T-helper 17 cell (primary cell): ENCODE results near the gene CACNA1B. TPM values are rescaled to one million over a fixed set of nuclear protein-coding genes. Genes with fewer than 3 reads are reported as not detected.
"Not testable (repeated sequence)": the region's sequence is repeated elsewhere in the genome, so short reads cannot be mapped to it uniquely, and the experiment has no call there.

Experiments used
- ATAC-seq: fragments of 150-1000 bp; cut with Tn5 transposase; 2 replicates; pipeline ENCODE4 v1.10.0; 2021; ENCODE audit warnings: mild to moderate bottlenecking, moderate library complexity
- DNase-seq, 3 donors: peaks; one replicate each; pipeline versions ENCODE4 v3.0.0 to v3.0.0-alpha.2; 2020 to 2021
- H3K9me3 ChIP-seq: one replicate; pipeline ENCODE4 v1.7.0; 2013; ENCODE audit warnings: low read length, mild to moderate bottlenecking; ENCODE audit not compliant: control insufficient read depth, poor library complexity, severe bottlenecking
- H3K27ac Mint-ChIP-seq: one replicate; pipeline ENCODE4 v1.8.0; 2022; ENCODE audit warnings: mild to moderate bottlenecking, moderate library complexity, mixed read lengths
- H3K27me3 Mint-ChIP-seq: one replicate; pipeline ENCODE4 v1.8.0; 2022; ENCODE audit warnings: mixed read lengths
- H3K36me3 Mint-ChIP-seq: one replicate; pipeline ENCODE4 v1.8.0; 2022; ENCODE audit warnings: low read depth, mixed read lengths
- H3K4me1 Mint-ChIP-seq: one replicate; pipeline ENCODE4 v1.8.0; 2022; ENCODE audit warnings: mild to moderate bottlenecking, mixed read lengths
- H3K4me3 Mint-ChIP-seq: one replicate; pipeline ENCODE4 v1.8.0; 2022; ENCODE audit warnings: mild to moderate bottlenecking, moderate library complexity, mixed read lengths
- total RNA-seq, 4 donors: library from RNA in 2 of 4; stranded (reverse) in 2 of 4; gene quantifications; one replicate each; pipeline ENCODE4 v1.2.3 and lab custom pipeline; 2022 to 2026

CACNA1B gene
- total RNA-seq, 2 donors from 2014 or later = 0.22 TPM; not detected in 1

DNA sequence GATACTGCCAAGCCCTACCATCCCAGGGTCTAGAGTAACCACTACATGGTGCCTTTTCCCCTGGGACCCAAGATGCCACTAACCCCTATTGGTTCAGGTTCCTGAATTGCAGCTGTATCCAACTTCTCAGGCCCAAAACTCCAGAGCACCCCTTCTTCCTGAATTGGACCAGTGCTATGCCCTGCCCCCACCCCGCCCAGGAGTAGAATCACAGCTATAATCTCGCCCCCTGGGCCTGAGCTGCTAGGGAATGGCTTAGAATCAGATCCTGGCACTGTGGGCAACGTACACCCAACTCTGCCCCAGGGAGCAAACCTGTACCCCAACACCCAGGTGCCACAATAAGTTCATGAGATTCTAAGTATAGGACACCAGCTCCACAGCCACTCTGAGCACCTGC lies 206.3 kb downstream of the CACNA1B start:
- H3K4me3 Mint-ChIP-seq = no peak overlapping the region
- DNase-seq = no peak
- H3K27me3 Mint-ChIP-seq = peaks cover 17% of the 10 kb centered on the region
- no peak overlapping the region for H3K27ac Mint-ChIP-seq
- peaks cover 8% of the 10 kb centered on the region for H3K36me3 Mint-ChIP-seq
- no peaks in the 10 kb centered on the region for H3K4me1 Mint-ChIP-seq
- ATAC-seq = no peak
- peaks cover 6% of the 10 kb centered on the region for H3K9me3 ChIP-seq

DNA sequence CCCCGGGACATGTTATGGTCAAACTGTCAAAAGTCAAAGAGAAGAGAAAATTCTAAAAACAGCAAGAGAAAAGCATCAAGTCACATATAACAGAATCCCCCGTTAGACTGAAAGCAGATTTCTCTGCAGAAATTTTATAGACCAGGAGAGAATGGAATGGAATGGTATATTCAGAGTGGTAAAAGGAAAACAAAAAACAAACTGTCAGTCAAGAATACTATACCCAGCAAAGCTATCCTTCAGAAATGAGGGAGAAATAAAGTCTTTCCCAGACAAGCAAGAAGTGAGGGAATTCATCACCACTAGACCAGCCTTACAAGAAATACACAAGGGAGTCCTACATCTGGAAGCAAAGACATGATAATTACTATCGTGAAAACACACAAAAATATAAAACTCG lies 208.0 kb downstream of the CACNA1B start:
- H3K4me1 Mint-ChIP-seq = peaks cover 4% of the 10 kb centered on the region
- no peak for ATAC-seq
- H3K27me3 Mint-ChIP-seq = peaks cover 2% of the 10 kb centered on the region
- no peak overlapping the region for H3K4me3 Mint-ChIP-seq
- peaks cover 6% of the 10 kb centered on the region for H3K9me3 ChIP-seq
- peaks cover 2% of the 10 kb centered on the region for H3K36me3 Mint-ChIP-seq
- no peak overlapping the region for H3K27ac Mint-ChIP-seq
- no peak for DNase-seq

DNA sequence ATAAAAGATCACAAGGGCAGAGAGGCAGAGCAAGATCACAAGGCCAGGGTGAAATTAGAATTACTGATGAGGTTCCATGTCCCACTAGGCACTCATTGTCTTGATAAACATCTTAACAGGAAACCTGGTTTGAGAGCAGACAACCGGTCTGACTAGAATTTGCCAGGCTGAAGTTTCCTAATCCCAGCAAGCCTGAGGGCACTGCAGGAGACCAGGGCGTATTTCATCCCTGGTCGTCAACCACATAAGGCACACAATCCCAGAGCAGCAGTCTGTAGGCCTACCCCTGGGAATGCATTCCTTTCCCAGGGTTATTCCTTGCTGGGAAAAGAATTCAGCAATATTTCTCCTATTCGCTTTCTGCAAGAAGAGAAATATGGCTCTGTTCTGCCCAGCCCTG lies 214.5 kb downstream of the CACNA1B start:
- H3K36me3 Mint-ChIP-seq, H3K4me3 Mint-ChIP-seq, H3K27me3 Mint-ChIP-seq, DNase-seq, ATAC-seq, H3K27ac Mint-ChIP-seq, H3K9me3 ChIP-seq, H3K4me1 Mint-ChIP-seq: not testable (repeated sequence)

DNA sequence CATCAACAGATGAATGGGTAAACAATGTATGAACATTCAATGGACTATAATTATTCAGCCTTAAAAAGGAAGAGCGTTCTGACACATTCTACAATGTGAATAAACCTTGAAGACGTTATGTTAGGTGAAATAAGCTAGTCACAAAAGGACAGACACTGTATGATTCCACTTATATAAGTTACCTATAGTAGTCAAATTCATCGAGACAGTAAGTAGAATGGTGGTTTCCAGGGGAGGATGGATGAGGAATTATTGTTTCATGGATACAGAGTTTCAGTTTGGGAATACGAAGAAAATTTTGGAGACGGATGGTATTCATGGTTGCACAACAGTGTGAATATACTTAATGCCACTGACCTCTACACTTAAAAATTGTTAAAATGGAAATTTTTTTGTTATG lies 216.4 kb downstream of the CACNA1B start:
- Mint-ChIP-seq H3K27me3 (no peaks in the 10 kb centered on the region), H3K4me3 (no peak overlapping the region), H3K4me1 (peaks cover 9% of the 10 kb centered on the region), H3K36me3 (no peaks in the 10 kb centered on the region), H3K27ac (no peak overlapping the region)
- no peak for DNase-seq
- ATAC-seq = no peak
- no peaks in the 10 kb centered on the region for H3K9me3 ChIP-seq

DNA sequence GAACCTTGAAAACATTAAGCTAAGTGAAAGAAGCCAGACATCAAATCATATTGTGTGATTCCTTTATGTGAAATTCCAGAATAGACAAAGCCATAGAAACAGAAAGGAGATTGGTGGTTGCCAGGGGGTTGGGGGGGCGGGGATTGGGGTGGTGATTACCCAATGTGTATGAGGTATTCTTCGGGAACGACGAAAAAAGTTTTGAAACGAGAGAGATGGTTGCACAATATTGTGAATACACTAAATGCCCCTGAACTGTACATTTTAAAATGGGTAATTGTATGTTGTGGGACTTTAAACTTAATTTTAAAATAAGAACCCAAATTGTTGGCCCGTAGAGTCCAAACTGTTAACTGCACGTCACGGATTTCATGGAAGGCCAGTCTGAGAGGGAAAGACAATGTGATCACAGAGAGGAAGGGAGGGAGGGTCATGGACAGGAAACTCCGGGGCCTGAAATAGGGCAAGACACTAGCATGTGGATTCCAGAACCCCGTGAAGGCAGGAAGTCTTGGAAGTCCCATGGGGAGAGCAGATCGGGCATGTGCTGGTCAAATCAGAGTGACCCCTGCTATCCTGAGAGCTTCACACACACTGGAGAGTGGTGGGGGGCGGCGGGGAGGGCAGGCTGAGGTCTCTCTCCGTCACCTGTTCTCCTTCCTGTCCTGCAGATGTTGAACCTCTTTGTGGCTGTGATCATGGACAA lies 218.4 kb downstream of the CACNA1B start:
- Mint-ChIP-seq H3K36me3 (no peaks in the 10 kb centered on the region), H3K27ac (no peak overlapping the region), H3K27me3 (no peaks in the 10 kb centered on the region), H3K4me1 (peaks cover 3% of the 10 kb centered on the region), H3K4me3 (no peak overlapping the region)
- no peaks in the 10 kb centered on the region for H3K9me3 ChIP-seq
- ATAC-seq (no peak), DNase-seq (no peak)

DNA sequence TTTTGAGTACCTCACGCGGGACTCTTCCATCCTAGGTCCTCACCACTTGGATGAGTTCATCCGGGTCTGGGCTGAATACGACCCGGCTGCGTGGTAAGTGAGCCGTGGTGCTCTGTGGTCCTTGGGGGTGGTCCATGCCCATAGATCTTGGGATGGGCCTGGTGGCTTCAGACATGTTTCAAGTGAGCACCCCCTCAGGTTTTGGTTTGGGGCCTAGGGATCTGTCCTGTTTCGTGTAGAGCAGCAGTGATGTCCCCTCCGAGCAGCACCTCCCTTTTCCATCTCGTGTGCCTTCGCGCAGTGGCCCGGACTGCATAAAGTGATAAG lies 218.9 kb downstream of the CACNA1B start:
- DNase-seq (no peak), ATAC-seq (no peak)
- no peaks in the 10 kb centered on the region for H3K9me3 ChIP-seq
- no peaks in the 10 kb centered on the region for H3K36me3 Mint-ChIP-seq
- no peaks in the 10 kb centered on the region for H3K27me3 Mint-ChIP-seq
- H3K4me3 Mint-ChIP-seq = no peak overlapping the region
- no peak overlapping the region for H3K27ac Mint-ChIP-seq
- peaks cover 3% of the 10 kb centered on the region for H3K4me1 Mint-ChIP-seq

DNA sequence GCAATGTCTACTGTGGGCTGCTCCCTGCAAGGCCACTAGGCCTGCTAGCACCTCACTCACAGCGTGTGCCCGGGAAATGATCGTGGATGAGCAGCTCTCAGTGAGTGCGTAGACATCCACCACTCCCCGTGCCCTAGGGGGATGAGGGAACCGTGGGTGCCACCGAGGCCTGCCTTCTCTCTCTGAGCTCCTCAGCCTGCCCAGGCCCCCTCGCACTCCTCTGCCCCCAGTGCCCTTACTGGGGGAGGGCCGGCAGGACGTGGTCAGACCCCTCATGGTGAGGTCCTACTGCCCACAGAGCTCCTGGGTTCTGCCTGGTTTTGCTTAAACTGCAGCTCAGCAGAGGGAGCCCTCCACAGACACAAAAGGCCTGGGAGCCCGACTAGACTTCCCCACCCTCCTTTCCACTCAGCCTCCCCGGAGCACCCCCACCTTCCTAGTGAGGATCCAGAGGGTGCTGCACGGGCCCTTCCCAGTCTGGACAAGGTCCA lies 220.0 kb downstream of the CACNA1B start:
- ATAC-seq = no peak
- H3K4me3 Mint-ChIP-seq = no peak overlapping the region
- H3K27ac Mint-ChIP-seq = no peak overlapping the region
- no peaks in the 10 kb centered on the region for H3K4me1 Mint-ChIP-seq
- no peaks in the 10 kb centered on the region for H3K36me3 Mint-ChIP-seq
- no peaks in the 10 kb centered on the region for H3K9me3 ChIP-seq
- DNase-seq = no peak
- no peaks in the 10 kb centered on the region for H3K27me3 Mint-ChIP-seq

DNA sequence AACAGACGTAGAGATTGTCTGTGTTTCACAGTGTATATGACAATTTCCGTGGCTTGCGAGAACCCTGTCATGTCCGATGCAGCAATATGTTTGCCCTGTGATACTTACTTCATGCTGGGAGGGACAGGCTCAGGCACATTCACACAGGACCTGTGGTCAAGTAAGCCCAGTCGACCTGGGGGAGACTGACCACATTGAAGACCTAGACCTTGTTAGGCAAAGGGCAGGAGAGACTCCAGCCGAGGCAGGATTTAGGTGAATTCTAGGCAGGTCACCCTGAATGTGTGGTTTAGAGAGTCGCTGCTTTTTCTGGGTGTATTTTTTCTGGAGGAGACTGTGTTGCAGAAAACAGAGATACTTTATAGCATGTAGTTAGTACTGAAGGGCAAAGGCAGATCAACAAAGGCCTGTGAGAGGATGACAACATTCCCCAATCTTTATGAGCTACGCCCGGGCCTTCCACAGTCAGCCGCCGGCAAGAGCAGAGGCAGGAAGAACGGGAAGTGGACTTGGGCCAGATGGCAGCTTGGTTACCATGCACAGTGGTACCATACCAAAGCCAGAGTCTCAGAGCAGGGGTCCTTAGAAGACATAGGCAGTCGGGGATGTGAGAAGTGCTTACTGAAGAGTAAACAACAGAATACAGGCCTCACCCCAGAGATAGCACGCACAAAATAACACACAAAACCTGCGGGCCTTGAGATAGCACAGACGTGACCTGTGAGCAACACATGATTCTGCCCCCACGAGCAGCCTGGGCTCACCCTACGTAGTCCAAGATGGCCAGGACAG lies 220.7 kb downstream of the CACNA1B start:
- H3K9me3 ChIP-seq = no peaks in the 10 kb centered on the region
- Mint-ChIP-seq H3K36me3 (no peaks in the 10 kb centered on the region), H3K4me3 (no peak overlapping the region), H3K4me1 (no peaks in the 10 kb centered on the region), H3K27me3 (no peaks in the 10 kb centered on the region), H3K27ac (no peak overlapping the region)
- DNase-seq (no peak), ATAC-seq (no peak)

DNA sequence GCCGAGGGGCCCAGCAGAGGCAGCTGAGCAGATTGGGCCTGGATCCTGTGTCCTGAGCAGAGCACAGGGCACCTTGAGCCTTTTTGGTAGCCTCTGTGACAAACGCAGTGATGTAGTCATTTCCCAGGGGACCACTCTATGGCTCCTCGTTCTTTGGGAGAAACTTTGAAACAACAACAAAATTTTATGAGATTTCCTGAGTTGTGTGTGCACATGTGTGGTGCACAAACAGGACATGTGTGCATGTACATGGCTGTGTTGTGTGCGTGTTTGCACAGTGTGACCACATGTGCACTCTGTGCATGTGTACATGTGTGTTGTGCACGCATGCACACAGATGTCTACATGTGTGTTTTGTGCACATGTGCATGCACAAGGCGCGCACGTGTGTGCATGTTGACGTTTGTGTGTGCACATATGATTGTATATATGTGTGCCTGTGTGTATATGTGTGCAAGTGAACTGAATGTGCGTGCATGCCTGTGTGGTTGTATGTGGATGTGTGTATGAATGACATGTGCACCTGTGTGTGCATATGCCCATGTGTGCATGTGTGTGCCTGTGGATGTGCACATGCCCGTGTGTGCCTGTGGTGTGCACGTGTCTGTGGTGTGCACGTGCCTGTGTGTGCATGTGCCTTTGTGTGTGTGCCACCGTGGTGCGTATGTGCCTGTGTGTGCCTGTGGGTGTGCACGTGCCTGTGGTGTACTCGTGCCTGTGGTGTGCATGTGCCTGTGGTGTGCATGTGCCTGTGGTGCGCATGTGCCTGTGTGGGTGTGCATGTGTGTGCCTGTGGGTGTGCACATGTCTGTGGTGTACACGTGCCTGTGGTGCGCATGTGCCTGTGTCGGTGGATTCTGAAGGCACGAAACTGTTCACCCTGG lies 221.6 kb downstream of the CACNA1B start:
- no peaks in the 10 kb centered on the region for H3K9me3 ChIP-seq
- Mint-ChIP-seq H3K4me3 (no peak overlapping the region), H3K36me3 (no peaks in the 10 kb centered on the region), H3K27ac (no peak overlapping the region), H3K4me1 (no peaks in the 10 kb centered on the region), H3K27me3 (no peaks in the 10 kb centered on the region)
- ATAC-seq (no peak), DNase-seq (no peak)

DNA sequence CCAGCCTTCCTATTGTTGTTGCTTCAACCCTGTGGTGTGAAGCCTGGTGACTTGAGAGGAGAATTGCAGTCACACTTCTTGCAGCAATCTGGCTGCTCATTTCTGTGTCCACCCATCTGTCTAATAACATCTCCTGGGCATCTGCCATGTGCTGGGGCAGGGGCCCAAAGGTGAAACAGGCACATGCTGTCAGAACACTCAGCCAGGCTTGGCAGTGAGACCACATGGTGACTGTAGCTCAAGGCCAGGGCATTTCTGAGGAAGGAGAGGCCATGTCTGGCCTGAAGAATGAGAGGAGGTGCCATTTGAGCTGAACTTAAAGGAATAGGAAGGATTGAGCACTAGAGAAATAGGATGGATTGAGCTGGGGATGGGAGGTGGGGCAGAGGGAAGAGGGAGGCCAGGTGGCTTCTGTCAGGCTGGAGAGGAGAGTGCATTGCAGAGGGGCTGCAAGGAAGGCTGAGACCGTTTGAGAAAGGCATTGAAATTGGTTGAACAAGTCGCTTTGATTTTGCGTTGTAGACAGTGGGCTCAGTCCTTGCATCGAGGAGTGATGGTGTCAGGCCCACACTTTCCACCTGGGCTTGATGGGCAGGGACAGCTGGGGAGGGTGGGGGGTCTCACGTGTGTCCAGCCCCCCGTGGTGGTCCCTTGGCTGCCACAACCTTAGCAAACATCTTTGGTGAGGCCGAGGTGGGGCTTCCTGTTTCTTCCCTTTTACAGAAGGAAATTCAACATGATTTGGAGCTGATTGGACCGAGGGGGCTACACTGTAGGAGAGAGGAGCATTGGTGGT lies 222.4 kb downstream of the CACNA1B start:
- ATAC-seq (no peak), DNase-seq (no peak)
- Mint-ChIP-seq H3K27me3 (no peaks in the 10 kb centered on the region), H3K4me1 (no peaks in the 10 kb centered on the region), H3K27ac (peak overlapping the region; percentile 41), H3K36me3 (no peaks in the 10 kb centered on the region), H3K4me3 (no peak overlapping the region)
- H3K9me3 ChIP-seq = no peaks in the 10 kb centered on the region

DNA sequence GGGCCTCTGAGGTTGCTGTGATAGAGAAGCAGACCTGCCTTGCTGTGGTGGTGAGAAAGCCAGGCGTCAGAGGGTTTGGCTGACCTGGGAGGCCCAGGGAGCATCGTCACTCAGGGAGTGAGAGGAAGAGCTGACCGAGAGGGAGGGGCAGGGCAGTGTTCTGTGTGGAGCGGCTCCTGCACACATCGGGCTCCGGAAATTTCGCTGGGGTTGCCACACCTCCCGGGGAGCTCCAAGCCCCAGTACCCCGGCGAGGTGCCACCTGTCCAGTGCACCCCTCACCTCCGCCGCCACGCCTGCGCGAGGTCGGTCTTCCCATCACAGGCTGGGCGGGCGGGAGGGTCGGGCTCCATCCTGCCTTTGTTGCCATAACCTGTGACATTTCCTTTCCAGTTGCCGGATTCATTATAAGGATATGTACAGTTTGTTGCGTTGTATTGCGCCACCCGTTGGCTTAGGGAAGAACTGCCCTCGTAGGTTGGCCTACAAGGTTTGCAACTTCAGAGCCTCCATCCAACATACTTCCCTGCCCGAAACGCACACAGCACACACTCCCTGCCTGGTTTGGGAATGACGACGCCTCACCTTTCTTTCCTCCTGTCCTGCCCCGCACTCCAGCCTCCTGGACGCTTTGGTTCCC lies 223.2 kb downstream of the CACNA1B start:
- no peaks in the 10 kb centered on the region for H3K9me3 ChIP-seq
- Mint-ChIP-seq H3K27ac (no peak overlapping the region), H3K36me3 (no peaks in the 10 kb centered on the region), H3K4me3 (no peak overlapping the region), H3K4me1 (no peaks in the 10 kb centered on the region), H3K27me3 (no peaks in the 10 kb centered on the region)
- DNase-seq = no peak
- ATAC-seq = no peak

DNA sequence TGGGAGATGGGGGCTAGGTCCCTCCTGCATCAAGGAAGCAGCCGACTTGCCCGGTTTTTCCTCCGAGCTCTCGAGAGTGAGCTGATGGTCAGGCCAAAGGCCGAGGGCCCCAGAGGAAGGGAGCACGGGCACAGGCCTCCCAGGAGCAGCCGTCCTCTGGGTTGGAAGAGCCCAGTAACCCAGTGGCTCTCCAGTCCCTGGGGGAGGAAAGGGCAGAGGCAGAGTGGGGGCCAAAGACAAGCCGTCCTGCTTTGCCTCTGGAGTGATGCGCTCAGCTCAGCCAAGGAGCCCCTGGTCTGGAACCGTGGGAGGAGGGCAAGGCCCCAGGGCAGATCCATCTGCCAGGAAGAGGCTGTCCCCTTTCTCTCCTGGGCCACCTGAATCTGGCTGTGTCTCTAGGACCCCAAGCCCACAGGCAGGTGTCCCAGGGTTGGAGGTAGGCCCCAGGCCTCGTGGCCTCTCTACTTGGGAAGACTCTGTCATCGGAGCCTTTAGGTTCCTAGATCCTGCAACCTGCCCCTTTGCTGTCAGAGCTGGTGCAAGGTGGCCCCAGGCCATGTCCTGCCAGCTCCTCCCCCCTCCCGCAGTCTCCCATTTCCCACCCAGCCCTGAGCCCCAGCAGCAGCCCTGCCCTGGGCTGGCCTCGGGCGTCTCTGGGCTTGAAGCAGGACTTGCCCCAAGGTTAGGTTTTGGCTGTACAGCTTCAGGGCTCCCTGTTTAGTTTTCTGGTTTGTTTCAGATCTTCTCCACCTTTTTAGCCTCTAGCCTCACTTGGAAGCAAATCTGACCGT lies 224.1 kb downstream of the CACNA1B start:
- peaks cover under 1% of the 10 kb centered on the region for H3K36me3 Mint-ChIP-seq
- ATAC-seq = no peak
- H3K9me3 ChIP-seq = no peaks in the 10 kb centered on the region
- peaks cover 2% of the 10 kb centered on the region for H3K27me3 Mint-ChIP-seq
- no peaks in the 10 kb centered on the region for H3K4me1 Mint-ChIP-seq
- H3K4me3 Mint-ChIP-seq = no peak overlapping the region
- no peak for DNase-seq
- no peak overlapping the region for H3K27ac Mint-ChIP-seq
